A673 (cell line): ENCODE data around the gene TRAF3IP1. TPM values are rescaled to one million over a fixed set of nuclear protein-coding genes. Genes with fewer than 3 reads are reported as not detected.

Source experiments
- BruUV-seq: library from RNA; stranded (reverse); fragments of 400-500 nt; replicated peaks from 2 replicates; lab custom pipeline; 2021; lab: Mats Ljungman, UMichigan
- CTCF ChIA-PET: fragments of 300-600 bp; sonication (Branson Sonifier 250); formaldehyde crosslinking; loops from one replicate; lab custom pipeline; 2022; ENCODE audit warnings: antibody characterized with exemption; lab: Charles Lee
- POLR2A ChIA-PET: fragments of 300-600 bp; sonication (Branson Sonifier 250); formaldehyde crosslinking; loops from one replicate; lab custom pipeline; 2022; ENCODE audit warnings: antibody characterized with exemption; ENCODE audit not compliant: low non-redundant PET; lab: Charles Lee
- DNase-seq: peaks from one replicate; pipeline ENCODE4 v3.0.0-alpha.2; 2015; ENCODE audit warnings: low spot score
- H3K27ac ChIP-seq: fragments of 200-600 bp; sonication (generic); 2 replicates; pipeline ENCODE4 v1.5.1; 2016; ENCODE audit warnings: mixed run types, low read depth, mild to moderate bottlenecking, mixed read lengths, antibody characterized with exemption, low read length; ENCODE audit not compliant: poor library complexity, severe bottlenecking
- H3K27me3 ChIP-seq: fragments of 200-600 bp; sonication (generic); replicated peaks from 2 replicates; pipeline ENCODE4 v1.6.1; 2017; ENCODE audit warnings: mixed run types, low read depth, mild to moderate bottlenecking, mixed read lengths, antibody characterized with exemption, low read length; ENCODE audit not compliant: insufficient read depth, poor library complexity
- H3K36me3 ChIP-seq: fragments of 200-600 bp; sonication (generic); 2 replicates; pipeline ENCODE4 v1.6.1; 2016; ENCODE audit warnings: mixed run types, mild to moderate bottlenecking, mixed read lengths, antibody characterized with exemption, low read length; ENCODE audit not compliant: insufficient read depth, poor library complexity, severe bottlenecking
- H3K4me1 ChIP-seq: fragments of 200-600 bp; sonication (generic); 2 replicates; pipeline ENCODE4 v1.6.1; 2017; ENCODE audit warnings: mixed run types, mild to moderate bottlenecking, mixed read lengths, antibody characterized with exemption, low read length; ENCODE audit not compliant: insufficient read depth, poor library complexity, severe bottlenecking
- H3K4me3 ChIP-seq: fragments of 200-600 bp; sonication (generic); 2 replicates; pipeline ENCODE4 v1.5.1; 2016; ENCODE audit warnings: low read depth, mixed run types, mild to moderate bottlenecking, mixed read lengths, low read length; ENCODE audit not compliant: poor library complexity, severe bottlenecking
- H3K9me3 ChIP-seq: fragments of 200-600 bp; sonication (generic); 2 replicates; pipeline ENCODE4 v1.6.1; 2016; ENCODE audit warnings: mixed run types, low read depth, mild to moderate bottlenecking, mixed read lengths, antibody characterized with exemption, low read length; ENCODE audit not compliant: poor library complexity, severe bottlenecking
- CTCF ChIP-seq: fragments of 300-800, 200-600 bp; sonication (generic); conservative IDR thresholded peaks from 2 replicates; pipeline ENCODE4 v1.5.1; 2017; ENCODE audit warnings: low read depth, mild to moderate bottlenecking, antibody characterized with exemption, low read length, moderate library complexity, mixed read lengths
- EZH2 ChIP-seq: fragments of 200-600 bp; sonication (generic); IDR thresholded peaks from 2 replicates; pipeline ENCODE4 v1.6.1; 2017; ENCODE audit warnings: borderline replicate concordance, low read depth, mild to moderate bottlenecking, mixed read lengths, antibody characterized with exemption, low read length; ENCODE audit not compliant: poor library complexity, severe bottlenecking
- intact Hi-C: fragments of 100-400 bp; cut with micrococcal nuclease; formaldehyde crosslinking; loops from one replicate; pipeline ENCODE4 v1.10.0; 2022; ENCODE audit not compliant: unreplicated experiment
- total RNA-seq: library from RNA; stranded (reverse); gene quantifications from 2 replicates; pipeline ENCODE4 v1.2.3, GENCODE V29; 2021

Gene TRAF3IP1
- total RNA-seq, 1 experiment from 2014 or later: 23.0 TPM

DNA sequence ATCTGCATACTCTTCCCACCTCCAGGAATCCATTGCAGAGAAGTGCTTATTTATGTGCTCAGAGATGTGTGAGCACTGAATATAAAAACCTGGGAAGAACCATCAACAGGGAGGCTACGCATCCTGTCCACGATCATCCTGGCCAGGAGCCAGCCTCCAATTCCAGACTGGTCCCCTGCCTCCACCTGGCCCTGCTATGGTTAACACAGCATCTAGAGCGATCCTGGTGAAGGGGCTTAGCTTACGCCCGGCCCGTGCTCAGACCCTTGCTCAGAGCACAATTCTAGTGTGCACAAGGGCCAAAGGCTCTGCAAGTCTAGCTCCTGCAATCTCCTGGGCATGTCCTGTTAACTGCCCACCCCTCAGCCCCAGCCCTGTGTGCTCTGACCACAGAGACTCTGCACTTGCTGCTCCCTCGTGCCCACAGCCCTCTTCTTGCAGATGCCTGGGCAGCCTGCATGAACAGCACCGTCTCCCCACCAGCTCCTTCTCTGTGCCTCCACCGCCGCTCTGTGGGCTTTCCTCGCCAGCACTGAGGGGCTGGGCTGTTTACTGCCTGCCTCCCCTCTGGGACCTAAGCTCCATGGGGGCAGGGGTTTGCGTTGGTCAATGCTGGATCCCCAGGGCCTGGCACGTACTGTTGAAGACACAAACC lies 38.4 kb upstream of the TRAF3IP1 start:
- intact Hi-C loops: no loop called here
- CTCF ChIA-PET: no interaction called here
- Histone ChIP-seq H3K36me3 (no peaks in the 10 kb centered on the region), H3K27ac (no peak overlapping the region), H3K4me1 (peaks cover 10% of the 10 kb centered on the region), H3K9me3 (no peaks in the 10 kb centered on the region), H3K4me3 (no peak overlapping the region), H3K27me3 (no peaks in the 10 kb centered on the region)
- DNase-seq: no peak
- no TSS peak for BruUV-seq
- TF ChIP-seq EZH2 (no peak), CTCF (no peak)
- POLR2A ChIA-PET: no interaction called here

DNA sequence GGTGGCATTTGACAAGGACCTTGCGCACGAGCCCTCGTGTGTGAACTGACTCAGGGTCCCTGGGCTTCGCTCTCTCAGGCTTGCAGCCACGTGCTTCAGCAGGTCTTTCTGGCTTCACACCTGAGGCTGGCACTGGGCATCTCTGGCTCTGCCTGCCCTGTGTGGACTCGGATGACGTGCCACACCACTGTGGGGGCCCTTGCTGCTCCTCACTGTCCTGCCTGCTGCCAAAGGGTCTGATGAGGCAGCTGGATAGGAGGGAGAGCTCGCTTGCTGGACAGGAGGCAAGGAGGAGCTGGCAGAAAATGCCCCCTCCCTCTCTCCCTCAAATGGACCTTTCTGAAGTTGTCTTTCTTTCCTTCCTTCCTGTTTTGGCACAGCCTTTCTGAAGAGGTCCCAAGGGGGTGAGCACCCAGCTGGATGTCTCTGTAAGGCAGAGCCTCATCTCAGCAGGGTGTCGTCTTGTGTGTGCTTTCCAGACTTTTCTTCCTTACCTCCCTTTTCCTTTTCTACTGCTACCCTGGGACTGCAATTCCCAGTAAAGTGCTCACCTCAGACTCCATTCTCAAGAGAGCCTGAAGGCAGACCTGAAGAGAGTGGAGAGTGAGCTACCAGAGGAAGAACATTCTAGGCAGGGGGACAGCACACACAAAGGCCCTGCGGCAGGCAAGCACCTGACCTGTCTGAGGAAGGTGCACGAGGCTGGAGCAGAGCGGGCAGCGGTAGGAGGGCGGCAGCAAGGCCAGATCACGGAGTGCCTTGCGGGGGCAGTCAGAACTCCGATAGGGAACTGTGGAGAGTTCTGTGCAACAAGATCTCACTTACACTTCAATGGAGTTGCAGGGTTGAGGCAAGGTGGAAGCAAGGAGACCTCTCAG lies 37.2 kb upstream of the TRAF3IP1 start:
- ChIA-PET POLR2A (no interaction called here), CTCF (no interaction called here)
- no peak overlapping the region for H3K27ac ChIP-seq
- no peaks in the 10 kb centered on the region for H3K27me3 ChIP-seq
- no peaks in the 10 kb centered on the region for H3K9me3 ChIP-seq
- H3K4me3 ChIP-seq: no peak overlapping the region
- H3K4me1 ChIP-seq: peaks cover 20% of the 10 kb centered on the region
- peak; percentile 52 for DNase-seq
- intact Hi-C loops: no loop called here
- no peak for TF ChIP-seq EZH2
- no peak for TF ChIP-seq CTCF
- no peaks in the 10 kb centered on the region for H3K36me3 ChIP-seq
- BruUV-seq: no TSS peak

DNA sequence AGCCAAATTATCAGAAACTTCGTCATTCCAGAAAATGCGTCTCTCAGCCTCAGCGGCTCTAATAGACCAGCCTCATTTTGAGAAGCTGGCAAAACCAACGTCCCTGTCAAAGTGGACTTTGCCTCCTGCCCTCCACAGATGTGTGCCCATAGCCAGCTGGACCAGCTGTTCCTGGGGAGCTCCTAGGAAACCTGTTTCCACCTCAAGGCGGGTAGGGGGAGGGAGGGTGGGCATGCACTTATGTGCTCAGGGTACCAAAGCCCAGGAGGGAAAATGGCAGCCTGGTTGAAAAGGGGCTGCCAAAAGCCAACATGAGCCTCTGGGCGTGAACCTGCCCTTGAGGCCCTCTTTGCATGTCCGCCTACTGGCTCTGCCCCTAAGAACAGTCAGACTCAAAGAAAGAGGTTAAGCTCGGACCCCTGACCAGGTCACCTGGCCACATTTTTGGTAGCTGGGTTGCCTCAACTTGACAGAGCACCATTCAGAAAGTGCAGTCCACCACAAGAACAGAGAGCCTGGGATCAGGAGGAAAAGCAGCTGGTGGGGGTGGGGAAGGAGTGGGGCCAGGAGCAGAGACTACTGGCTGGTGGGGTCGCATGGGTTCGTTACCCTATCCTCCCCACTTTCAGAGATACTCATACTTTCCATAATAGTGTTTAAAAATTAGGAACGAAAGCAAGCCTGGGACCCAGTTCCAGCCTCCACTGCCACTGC lies 35.4 kb upstream of the TRAF3IP1 start:
- Histone ChIP-seq H3K4me1 (peaks cover 26% of the 10 kb centered on the region), H3K9me3 (no peaks in the 10 kb centered on the region), H3K27me3 (no peaks in the 10 kb centered on the region), H3K4me3 (no peak overlapping the region), H3K27ac (no peak overlapping the region), H3K36me3 (no peaks in the 10 kb centered on the region)
- DNase-seq: no peak
- intact Hi-C loops: no loop called here
- ChIA-PET POLR2A (no interaction called here), CTCF (no interaction called here)
- BruUV-seq: no TSS peak
- TF ChIP-seq CTCF (no peak), EZH2 (no peak)
